Right lobe of liver (tissue), 6 donors: Measurements from ENCODE around the gene ABLIM2. TPM values are rescaled to one million over a fixed set of nuclear protein-coding genes. Genes with fewer than 3 reads are reported as not detected.

Source experiments
- ATAC-seq, 4 donors: fragments of 200-7000 bp; cut with Tn5 transposase; one replicate each; pipeline ENCODE4 v1.9.1; 2020; ENCODE audit warnings: mild to moderate bottlenecking in 4 of 4, moderate library complexity in 4 of 4
- DNase-seq, 3 donors: peaks; one replicate each; pipeline ENCODE4 v3.0.0-alpha.2; 2020
- H3K27ac ChIP-seq, 3 donors: fragments of 200-600 bp; one replicate each; pipeline ENCODE4 v1.8.0; 2022
- H3K27me3 ChIP-seq, 2 donors: fragments of 200-600 bp; one replicate each; pipeline ENCODE4 v1.8.0; 2022
- H3K36me3 ChIP-seq, 4 donors: fragments of 200-600 bp; sonication (generic) in 1 of 4; one replicate each; pipeline versions ENCODE4 v1.5.1 to v1.8.0; 2017 to 2022; ENCODE audit warnings: control low read depth in 1 of 4
- H3K4me1 ChIP-seq, 4 donors: fragments of 200-600 bp; sonication (generic) in 1 of 4; one replicate each; pipeline versions ENCODE4 v1.5.1 to v1.8.0; 2017 to 2022; ENCODE audit warnings: control low read depth in 1 of 4
- H3K4me3 ChIP-seq, 3 donors: fragments of 200-600 bp; one replicate each; pipeline ENCODE4 v1.8.0; 2022
- H3K9me3 ChIP-seq, 4 donors: fragments of 200-600 bp; sonication (generic) in 1 of 4; one replicate each; pipeline versions ENCODE4 v1.5.1 to v1.8.0; 2017 to 2022; ENCODE audit warnings: control low read depth in 1 of 4
- CTCF ChIP-seq, 4 donors: fragments of 200-600 bp in 3 of 4; fragments of 450-650 bp in 1 of 4; IDR thresholded peaks; one replicate each; pipeline versions ENCODE4 v1.5.1 to v1.8.0; 2016 to 2022; ENCODE audit warnings: antibody characterized with exemption in 4 of 4, mild to moderate bottlenecking in 2 of 4
- POLR2A ChIP-seq: fragments of 450-650 bp; IDR thresholded peaks from one replicate; pipeline ENCODE4 v1.6.1; 2017; ENCODE audit warnings: antibody characterized with exemption, mild to moderate bottlenecking
- WGBS: methylation state at CpG from one replicate; pipeline ENCODE4 v1.1.6; 2018; ENCODE audit warnings: low coverage, low lambda C conversion rate; ENCODE audit not compliant: insufficient coverage; ENCODE audit errors: missing lambda C conversion rate; 5-methylcytosine and 5-hydroxymethylcytosine counted together
- intact Hi-C, 2 donors: fragments of 100-400 bp; cut with DNase I; formaldehyde crosslinking; loops; one replicate each; pipeline versions ENCODE4 v1.11.2 to v1.14.1; 2022
- total RNA-seq, 6 experiments: library from RNA; depleted of rRNA in 2 of 6; stranded (reverse); fragments of >200 nt in 2 of 6; fragmentation: NEBNext Ultra II Directional in 3 of 6; extraction: Animal tissue kit (Norgen Biotek cat#: 25700) in 3 of 6; gene quantifications; one replicate each; pipeline versions ENCODE4 v1.1.0 to v1.2.4, GENCODE V29; 2016 to 2023
- donor health status: DM: no; HTN: yes; CAD: no.
- donor health status: DM: no; HTN: no; CAD: no.
- donor health status: DM: no; HTN: no; CAD: no.
- donor health status: DM: no; HTN: yes; CAD: no.
- donor health status: DM: no; HTN: yes; CAD: no.

The ABLIM2 gene
- total RNA-seq, 6 experiments from 2014 or later, result 0.93 to 3.5 (median 2.3) TPM

DNA sequence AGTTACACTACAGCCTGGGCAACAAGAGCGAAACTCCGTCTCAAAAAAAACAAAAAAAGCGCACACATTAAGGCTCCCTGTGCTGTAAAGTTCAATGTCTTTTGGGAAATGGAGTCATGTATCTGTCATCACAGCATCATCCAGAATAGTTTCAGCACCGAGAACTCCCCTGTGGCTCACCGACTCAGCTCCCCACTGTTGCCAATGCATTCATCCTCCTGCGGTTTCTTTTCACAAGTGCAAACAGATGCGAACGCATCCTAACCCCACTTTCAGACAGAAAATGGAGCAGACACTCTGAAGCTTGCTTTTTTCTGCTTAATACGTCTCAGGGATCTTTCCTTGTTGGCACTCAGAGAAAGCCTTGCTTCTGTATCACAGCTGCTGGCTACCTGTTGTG lies 26.7 kb upstream of the ABLIM2 start:
- H3K27me3 ChIP-seq, result no peaks in the 10 kb centered on the region
- no peak overlapping the region for H3K4me3 ChIP-seq
- TF ChIP-seq CTCF (IDR thresholded peaks at IDR 0.05) (no peak), POLR2A (no peak)
- ATAC-seq, result no peak
- H3K9me3 ChIP-seq, result no peaks in the 10 kb centered on the region
- H3K36me3 ChIP-seq, result no peaks in the 10 kb centered on the region
- intact Hi-C loops, result no loop called here
- WGBS, result 76% methylated on average over 6 of the region's 9 CpGs
- H3K4me1 ChIP-seq, result peaks cover 0 to 19% (median 0%) of the 10 kb centered on the region in 4 donors
- no peak overlapping the region for H3K27ac ChIP-seq
- DNase-seq, result no peak

DNA sequence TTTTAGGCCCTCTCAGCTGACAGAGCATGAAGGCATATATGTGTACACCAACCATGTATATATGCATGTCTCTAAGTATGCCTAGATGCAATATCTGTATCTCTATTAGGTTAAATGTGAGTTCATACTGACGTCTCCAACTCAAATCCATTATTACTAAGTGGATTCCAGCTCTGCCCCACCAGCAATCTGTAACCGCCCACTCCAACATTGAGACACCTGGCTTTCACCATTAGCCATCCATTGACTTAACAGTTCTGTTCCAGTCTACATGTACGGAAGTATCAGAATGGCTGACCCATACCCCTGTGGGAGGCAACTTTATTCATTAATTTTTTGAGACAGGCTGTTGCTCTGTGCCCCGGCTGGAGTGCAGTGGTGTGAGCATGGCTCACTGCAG lies 25.4 kb upstream of the ABLIM2 start:
- Histone ChIP-seq H3K27me3 (no peaks in the 10 kb centered on the region), H3K4me3 (no peak overlapping the region), H3K9me3 (no peaks in the 10 kb centered on the region), H3K27ac (no peak overlapping the region), H3K36me3 (no peaks in the 10 kb centered on the region), H3K4me1 (peaks cover 0 to 15% (median 0%) of the 10 kb centered on the region in 4 donors)
- 81% methylated on average over 4 of the region's 4 CpGs for WGBS
- intact Hi-C loops, result no loop called here
- TF ChIP-seq CTCF (IDR thresholded peaks at IDR 0.05) (no peak), POLR2A (no peak)
- ATAC-seq (no peak), DNase-seq (no peak)

DNA sequence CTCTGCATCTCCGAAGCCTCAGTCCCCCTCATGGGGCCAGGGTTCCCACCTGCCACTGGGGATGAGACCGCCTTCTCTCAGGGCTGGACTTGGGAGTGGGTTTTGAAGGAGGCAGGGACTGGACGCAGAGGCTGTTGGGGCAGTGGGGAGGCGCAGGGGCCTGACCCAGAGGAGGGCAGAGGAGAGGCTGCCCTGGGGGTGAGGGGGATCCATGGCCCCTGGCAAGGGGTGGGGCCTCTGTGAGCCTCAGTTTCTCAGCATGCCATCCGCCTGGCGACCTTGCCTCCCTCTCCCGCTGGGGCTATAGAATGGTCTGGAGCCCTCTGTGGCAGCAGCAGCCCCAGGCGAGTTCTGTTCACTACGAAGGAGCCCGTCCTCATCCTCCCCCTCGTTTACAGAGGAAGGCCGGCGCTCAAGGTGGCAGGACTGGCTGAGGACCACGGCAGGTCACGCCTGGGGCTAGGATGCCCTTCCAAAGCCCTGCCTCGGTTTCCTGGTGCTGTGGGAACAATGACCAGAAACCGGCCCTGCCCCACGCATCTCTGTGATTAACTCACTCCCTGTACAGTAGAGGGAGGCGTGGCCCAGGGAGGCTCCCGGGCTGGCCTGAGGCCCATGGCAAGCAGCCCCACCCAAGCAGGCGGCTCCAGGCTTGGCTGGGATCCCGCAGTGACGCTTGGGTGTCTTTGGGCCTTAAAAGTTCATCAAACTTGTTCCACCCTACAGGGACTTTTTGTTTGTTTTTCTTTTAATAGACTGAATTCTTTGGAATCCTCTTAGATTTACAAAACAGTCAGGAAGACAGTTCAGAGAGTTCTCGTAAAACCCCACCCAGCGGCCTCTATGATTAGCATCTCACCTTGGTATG lies 24.5 kb upstream of the ABLIM2 start:
- 38% methylated on average over 6 of the region's 25 CpGs for WGBS
- Histone ChIP-seq H3K27me3 (no peaks in the 10 kb centered on the region), H3K4me1 (peaks cover 0 to 15% (median 0%) of the 10 kb centered on the region in 4 donors), H3K9me3 (no peaks in the 10 kb centered on the region), H3K36me3 (no peaks in the 10 kb centered on the region), H3K4me3 (no peak overlapping the region), H3K27ac (no peak overlapping the region)
- TF ChIP-seq CTCF (IDR thresholded peaks at IDR 0.05) (no peak), POLR2A (no peak)
- intact Hi-C loops, result no loop called here
- DNase-seq (peak; percentile 79 to 83 (median 81)), ATAC-seq (peak; percentile 76 to 80 (median 79))

GRCh38 chr4:8182294-8182693 lies 23.7 kb upstream of the ABLIM2 start:
- no peaks in the 10 kb centered on the region for H3K27me3 ChIP-seq
- no peaks in the 10 kb centered on the region for H3K36me3 ChIP-seq
- WGBS, result 76% methylated on average over 5 of the region's 11 CpGs
- no peak overlapping the region for H3K27ac ChIP-seq
- peaks cover 0 to 15% (median 0%) of the 10 kb centered on the region in 4 donors for H3K4me1 ChIP-seq
- no peak for TF ChIP-seq POLR2A
- TF ChIP-seq CTCF (IDR thresholded peaks at IDR 0.05), result no peak
- H3K9me3 ChIP-seq, result no peaks in the 10 kb centered on the region
- DNase-seq (no peak), ATAC-seq (no peak)
- intact Hi-C loops, result no loop called here
- no peak overlapping the region for H3K4me3 ChIP-seq
